ELF-1 (cell line): ENCODE measurements around the gene ZSWIM5.
A peak's percentile ranks its signal among the peaks of the same experiment; 100 is the strongest.
"Not testable (repeated sequence)": the region's sequence is repeated elsewhere in the genome, so short reads cannot be mapped to it uniquely, and the experiment has no call there.

Experiments
- DNase-seq: peaks from one replicate; pipeline ENCODE4 v3.0.0-alpha.2; 2016; ENCODE audit warnings: low read depth, low spot score

The ZSWIM5 gene

DNA sequence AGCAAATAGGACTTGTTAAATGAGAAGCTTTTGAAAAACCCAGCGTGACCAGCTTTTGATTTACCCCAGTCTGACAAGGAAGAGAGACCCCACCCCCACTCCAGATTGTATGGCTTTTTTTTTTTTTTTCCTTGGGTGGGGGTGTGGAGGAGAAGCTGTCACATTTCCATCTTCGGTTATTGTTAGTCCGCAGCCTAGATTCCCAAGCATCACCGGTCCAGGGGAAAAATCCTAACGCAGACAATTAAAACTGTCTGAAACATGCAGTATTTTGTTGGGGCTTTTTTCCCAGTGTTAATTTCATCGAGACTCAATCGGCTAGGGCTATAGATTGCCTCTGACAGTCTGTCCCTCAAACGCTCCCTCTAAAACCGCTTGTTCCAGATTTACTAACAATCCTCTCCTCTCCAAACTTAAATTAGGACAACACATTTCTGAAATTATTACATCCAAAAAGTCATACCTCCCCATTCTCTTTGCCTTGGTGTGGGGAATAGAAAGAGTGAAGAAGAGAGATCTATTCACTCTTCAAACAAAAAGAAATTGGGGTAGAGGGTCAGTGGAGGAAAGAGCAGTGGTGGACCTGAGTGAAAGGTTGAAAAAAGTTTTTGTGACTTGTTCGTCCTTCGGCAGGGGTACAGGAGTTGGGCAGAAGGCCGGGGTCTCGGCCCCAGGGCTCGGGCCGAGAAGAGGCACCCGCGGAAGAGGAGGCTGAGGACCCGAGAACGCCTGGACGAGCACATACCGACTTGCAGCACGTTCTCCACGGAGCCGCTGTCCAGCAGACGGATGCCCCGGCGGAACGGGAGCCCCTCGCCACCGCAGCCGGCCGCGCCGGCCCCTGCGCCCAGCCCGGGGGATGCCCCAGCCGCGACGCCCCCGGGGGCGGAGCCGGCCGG, 1.1 kb downstream of the ZSWIM5 start:
- DNase-seq, result peak; percentile 65

DNA sequence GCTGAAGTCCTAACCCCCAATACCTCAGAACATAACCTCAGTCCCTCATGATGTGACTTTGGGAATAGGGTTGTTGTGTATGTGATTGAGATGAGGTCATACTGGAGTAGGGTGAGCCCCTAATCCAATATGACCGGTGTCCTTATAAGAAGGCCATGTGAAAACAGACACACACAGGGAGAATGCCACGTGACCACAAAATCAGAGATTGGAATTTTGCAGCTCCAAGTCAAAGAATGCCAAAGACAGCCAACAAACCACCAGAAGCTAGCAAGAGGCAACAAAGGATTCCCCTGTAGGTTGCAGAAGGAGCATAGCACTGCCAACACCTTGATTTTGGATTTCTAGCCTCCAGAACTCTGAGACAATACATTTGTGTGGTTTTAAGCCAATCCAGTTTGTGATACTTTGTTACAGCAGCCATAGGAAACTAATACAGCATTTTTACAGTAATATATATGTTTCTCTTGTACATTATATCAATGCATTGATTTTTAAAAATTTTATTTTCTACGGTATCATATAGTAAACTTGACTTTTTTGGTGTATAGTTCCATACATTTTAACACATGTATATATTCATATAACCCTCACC, 5.4 kb downstream of the ZSWIM5 start:
- DNase-seq, result peak; percentile 24

DNA sequence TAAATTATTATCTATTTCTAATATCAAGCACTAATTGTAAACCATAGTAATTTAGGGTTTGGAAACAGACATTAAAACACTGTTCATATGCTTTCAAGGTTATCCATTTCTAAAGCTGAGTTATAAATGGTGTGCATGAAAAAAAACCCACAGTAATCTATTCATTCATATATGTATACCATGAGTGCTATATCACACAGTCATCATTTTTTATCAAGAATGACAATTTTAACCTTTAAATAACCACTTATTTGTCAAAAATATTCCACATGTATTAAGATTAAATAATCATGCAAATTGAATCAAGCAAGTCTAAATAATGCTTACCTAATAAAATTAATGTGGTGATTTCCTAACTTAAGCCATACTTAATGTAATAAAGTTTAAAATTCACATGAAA, 6.0 kb downstream of the ZSWIM5 start:
- no peak for DNase-seq

DNA sequence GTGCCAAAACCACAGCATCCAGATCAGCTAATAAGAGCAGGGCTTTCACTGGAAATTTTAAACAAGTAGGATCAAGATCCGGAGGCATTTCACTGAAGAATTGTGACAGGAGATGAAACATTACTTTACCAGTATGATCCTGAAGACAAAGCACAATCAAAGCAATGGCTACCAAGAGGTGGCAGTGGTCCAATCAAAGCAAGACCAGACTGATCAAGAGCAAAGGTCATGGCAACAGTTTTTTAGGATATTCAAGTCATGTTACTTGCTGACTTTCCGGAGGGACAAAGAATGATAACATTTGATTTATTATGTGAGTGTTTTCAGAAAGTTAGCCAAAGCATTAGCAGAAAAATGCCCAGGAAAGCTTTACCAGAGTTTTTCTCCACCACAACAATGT, 8.2 kb downstream of the ZSWIM5 start:
- DNase-seq, result no peak

DNA sequence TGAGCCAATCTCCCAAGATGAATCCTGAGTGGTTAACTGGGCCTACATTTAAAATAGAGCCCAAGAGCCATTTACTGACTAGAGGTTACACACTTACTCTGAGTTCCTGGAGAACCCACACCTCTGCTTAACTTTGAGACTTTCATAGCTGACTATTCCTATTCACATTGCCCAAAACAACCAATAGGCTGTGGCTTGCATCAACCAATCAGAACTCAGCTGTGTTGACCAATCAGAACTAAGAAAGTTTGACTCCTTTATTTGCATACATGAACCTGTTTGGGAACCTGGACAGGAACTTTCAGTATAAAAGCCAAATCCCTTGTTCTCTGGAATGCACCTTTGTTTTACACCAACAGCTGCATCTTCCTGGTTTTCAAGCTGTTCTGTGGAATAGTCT, 9.5 kb downstream of the ZSWIM5 start:
- no peak for DNase-seq

DNA sequence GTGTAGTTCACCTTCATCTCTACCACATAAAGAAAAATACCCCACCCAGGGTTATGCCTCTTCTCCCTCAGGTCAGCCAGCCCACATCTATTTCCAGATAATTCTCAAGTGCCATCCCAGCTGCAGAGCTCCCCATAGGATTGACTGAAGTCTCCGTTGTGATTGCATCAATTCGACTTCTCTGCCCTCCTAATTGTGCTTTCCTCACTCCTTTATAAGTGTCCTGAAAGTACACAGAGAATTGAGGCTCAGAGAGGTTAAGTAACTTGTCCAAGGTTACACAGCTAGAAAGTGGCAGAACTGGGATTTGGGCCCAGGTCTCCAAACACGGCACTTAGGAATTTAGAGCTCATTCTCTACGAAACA, 15.0 kb downstream of the ZSWIM5 start:
- no peak for DNase-seq

DNA sequence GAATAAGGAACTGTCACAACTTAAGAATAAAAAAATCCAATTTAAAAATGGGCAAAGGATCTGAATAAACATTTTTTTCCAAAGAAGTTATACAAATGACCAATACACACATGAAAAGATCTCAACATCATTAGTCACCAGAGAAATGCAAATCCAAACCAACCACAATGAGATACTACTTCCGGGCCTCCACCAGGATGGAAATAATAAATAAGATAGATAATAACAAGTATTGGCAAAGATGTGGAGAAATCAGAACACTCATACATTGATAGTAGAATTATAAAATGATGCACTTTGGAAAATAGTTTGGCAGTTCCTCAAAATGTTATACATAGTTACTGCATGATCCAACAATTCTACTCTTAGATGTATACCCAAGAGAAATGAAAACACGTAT, 18.7 kb downstream of the ZSWIM5 start:
- no peak for DNase-seq

DNA sequence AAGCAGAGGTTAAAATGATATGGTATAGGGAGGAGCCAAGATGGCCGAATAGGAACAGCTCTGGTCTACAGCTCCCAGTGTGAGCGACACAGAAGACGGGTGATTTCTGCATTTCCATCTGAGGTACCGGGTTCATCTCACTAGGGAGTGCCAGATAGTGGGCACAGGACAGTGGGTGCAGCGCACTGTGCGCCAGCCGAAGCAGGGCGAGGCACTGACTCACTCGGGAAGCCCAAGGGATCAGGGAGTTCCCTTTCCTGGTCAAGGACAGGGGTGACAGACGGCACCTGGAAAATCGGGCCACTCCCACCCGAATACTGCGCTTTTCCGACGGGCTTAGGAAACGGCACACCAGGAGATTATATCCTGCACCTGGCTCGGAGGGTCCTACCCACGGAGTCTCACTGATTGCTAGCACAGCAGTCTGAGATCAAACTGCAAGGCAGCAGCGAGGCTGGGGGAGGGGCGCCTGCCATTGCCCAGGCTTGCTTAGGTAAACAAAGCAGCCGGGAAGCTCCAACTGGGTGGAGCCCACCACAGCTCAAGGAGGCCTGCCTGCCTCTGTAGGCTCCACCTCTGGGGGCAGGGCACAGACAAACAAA, 26.4 kb downstream of the ZSWIM5 start:
- DNase-seq, result not testable (repeated sequence)

DNA sequence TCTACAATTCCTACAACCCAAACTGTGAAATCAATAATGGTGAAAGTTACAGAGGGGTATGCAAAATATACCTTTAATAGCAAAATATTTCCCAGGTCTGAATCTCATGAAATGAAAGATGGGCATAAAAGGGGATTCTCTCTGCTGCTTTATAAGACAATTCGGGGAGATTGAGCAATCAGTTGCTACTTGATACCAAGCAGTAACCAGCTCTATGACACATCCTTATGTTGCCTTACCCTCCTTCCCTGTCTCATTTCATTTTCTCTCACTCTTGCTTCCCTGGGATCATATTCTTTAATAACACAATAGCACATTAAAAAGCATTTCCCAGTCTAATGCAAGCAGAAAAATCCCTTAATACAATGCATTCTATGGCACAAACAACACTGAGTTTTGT, 29.0 kb downstream of the ZSWIM5 start:
- DNase-seq, result no peak

DNA sequence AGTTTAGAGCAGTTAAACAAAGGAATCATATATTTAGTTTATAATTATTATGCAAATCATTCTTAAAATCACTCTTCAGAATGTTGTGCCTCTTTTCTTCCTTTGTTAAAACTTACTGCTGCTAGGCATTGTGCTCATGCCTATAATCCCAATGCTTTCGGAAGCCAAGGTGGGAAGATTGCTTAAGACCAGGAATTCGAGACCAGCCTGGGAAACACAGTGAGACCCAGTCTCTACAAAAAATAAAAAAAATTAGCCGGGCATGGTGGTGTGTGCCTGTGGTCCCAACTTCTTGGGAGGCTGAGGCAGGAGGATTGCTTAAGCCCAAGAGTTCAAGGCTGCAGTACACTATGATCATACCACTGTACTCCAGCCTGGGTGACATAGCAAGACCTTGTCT, 33.6 kb downstream of the ZSWIM5 start:
- no peak for DNase-seq

DNA sequence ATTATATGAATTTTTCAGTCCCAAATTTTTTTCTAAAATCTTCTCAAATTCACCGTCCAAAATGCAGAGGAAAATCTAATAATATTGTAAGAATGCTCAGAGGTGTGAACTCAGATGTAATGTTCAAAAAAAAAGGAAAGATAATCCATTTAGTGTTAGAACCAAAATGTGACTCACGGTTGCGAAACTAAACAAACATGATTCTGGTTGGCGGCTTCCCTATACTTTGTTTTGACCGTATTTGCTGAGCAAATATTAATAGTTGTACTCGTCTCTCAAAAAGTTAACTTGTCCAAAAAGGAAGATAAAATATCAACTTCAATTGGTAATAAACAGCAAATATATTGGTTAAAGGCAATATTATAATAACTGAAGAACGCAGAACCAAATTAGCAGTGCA, 34.4 kb downstream of the ZSWIM5 start:
- no peak for DNase-seq

DNA sequence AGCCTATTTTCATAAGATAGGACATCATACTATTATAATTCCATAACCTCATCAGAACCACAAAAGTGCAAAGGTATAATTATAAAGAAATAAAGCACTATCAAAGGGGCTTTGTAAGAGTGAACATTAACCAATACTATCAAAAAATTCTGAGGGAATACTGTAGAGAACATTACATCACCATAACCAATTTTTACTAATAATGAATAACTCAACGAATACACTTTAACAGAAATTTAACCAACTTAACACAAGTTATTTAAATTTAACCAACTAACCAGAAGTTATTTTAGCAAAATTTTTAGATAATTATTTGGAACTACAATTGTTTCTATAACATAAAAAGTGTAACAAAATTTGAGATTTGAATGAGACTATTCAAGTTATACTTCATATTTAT, 34.8 kb downstream of the ZSWIM5 start:
- no peak for DNase-seq

DNA sequence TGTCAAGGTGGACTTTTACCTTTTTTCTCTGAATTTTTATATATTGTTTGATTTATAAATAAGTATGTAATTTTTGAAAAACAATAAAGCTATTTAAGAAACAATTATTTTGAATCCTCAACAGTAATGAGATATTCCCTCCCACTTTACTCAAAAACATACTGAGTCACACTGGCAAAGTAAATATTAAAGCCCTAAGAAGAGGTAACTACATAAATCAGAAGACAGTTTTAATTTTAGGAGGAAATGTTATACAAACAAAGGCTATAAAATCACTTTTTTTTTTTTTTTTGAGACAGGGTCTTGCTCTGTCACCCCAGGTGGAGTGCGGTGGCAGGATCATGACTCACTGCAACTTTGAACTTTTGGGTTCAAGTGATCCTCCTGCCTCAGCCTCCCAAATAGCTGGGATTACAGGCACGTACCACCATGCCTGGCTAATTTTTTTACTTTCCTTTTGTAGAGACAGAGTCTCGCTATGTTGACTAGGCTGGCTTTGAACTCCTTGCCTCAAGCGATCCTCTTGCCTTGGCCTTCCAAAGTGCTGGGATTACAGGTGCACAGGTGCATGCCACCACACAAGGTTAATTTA, 36.2 kb downstream of the ZSWIM5 start:
- DNase-seq, result no peak

DNA sequence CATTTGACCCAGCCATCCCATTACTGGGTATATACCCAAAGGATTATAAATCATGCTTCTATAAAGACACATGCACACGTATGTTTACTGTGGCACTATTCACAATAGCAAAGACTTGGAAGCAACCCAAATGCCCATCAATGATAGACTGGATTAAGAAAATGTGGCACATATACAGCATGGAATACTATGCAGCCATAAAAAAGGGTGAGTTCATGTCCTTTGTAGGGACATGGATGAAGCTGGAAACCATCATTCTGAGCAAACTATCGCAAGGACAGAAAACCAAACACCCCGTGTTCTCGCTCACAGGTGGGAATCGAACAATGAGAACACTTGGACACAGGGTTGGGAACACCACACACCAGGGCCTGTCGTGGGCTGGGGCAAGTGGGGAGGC, 38.5 kb downstream of the ZSWIM5 start:
- DNase-seq, result not testable (repeated sequence)

DNA sequence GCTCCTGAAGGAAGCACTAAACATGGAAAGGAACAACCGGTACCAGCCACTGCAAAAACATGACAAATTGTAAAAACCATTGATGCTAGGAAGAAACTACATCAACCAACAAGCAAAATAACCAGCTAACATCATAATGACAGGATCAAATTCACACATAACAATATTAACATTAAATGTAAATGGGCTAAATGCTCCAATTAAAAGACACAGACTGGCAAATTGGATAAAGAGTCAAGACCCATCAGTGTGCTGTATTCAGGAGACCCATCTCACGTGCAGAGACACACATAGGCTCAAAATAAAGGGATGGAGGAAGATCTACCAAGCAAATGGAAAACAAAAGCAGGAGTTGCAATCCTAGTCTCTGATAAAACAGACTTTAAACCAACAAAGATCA, 42.1 kb downstream of the ZSWIM5 start:
- DNase-seq, result not testable (repeated sequence)

DNA sequence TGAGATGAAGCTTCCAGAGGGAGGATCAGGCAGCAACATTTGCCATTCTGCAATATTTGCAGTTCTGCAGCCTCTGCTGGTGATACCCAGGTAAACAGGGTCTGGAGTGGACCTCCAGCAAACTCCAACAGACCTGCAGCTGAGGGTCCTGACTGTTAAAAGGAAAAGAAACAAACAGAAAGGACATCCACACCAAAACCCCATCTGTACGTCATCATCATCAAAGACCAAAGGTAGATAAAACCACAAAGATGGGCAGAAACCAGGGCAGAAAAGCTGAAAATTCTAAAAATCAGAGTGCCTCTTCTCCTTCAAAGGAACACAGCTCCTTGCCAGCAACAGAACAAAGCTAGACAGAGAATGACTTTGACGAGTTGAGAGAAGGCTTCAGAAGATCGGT, 43.3 kb downstream of the ZSWIM5 start:
- not testable (repeated sequence) for DNase-seq

DNA sequence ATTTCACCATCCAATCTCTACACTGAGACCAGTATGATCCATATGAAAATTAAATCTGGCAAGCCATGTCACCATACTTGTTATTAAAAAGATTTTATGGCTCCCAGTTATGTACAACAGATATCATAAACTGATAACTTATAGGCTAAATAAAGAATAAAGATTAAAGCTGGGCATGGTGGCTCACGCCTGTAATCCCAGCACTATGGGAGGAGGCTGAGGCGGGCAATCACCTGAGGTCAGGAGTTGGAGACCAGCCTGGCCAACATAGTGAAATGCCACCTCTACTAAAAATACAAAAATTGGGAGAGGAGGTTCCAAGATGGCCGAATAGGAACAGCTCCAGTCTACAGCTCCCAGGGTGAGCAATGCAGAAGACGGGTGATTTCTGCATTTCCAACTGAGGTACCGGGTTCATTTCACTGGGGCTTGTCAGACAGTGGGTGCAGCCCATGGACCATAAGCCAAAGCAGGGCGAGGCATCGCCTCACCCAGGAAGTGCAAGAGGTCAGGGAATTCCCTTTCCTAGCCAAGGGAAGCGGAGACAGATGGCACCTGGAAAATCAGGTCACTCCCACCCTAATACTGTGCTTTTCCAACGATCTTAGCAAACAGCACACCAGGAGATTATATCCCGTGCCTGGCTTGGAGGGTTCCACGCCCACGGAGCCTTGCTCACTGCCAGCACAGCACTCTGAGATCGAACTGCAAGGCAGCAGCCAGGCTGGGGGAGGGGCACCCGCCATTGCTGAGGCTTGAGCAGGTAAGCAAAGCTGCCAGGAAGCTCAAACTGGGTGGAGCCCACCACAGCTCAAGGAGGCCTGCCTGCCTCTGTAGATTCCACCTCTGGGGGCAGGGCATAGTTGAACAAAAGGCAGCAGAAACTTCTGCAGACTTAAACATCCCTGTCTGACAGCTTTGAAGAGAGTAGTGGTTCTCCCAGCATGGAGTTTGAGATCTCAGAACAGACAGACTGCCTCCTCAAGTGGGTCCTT, 44.1 kb downstream of the ZSWIM5 start:
- not testable (repeated sequence) for DNase-seq

DNA sequence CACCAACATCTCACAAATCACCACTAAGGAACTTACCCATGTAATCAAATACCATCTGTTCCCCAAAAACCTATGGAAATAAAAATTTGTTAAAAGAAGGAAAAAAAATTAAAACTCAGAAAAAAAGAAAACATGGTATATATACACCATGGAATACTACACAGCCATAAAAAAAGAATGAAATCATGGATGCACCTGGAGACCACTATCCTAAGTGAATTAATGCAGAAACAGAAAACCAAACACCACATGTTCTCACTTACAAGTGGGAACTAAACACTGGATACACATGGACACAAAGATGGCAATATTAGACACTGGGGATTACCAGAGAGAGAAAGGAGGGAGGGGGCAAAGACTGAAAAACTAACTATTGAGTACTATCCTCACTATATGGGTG, 50.4 kb downstream of the ZSWIM5 start:
- no peak for DNase-seq

DNA sequence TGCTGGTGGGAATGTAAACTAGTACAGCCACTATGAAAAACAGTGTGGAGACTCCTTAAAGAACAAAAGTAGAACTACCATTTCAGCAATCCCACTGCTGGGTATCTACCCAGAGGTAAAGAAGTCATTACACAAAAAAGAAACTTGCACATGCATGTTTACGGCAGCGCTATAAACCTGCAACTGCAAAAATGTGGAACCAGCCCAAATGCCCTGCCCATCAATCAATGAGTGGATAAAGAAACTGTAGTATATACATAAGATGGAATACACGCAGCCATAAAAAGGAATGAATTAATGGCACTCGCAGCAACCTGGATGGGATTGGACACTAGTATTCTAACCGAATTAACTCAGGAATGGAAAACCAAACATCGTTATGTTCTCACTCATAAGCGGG, 51.0 kb downstream of the ZSWIM5 start:
- DNase-seq, result no peak

DNA sequence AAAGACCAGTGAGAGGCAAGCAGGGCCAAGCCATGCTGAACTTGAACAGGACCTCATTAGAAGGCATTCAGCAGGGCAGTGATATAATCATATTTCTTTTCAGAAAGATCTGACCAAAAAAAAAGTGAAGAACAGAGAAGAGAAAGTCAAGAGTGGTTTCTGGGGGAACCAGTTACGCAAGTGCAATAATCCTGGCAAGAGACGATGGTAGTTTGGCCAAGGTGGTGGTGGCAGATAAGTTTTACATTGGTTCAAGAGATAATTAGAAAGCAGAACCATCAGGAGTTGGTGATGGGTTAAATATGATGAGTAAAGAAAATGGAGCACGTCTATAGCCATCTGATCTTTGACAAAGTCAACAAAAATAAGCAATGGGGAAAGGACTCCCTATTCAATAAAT, 54.3 kb downstream of the ZSWIM5 start:
- no peak for DNase-seq

DNA sequence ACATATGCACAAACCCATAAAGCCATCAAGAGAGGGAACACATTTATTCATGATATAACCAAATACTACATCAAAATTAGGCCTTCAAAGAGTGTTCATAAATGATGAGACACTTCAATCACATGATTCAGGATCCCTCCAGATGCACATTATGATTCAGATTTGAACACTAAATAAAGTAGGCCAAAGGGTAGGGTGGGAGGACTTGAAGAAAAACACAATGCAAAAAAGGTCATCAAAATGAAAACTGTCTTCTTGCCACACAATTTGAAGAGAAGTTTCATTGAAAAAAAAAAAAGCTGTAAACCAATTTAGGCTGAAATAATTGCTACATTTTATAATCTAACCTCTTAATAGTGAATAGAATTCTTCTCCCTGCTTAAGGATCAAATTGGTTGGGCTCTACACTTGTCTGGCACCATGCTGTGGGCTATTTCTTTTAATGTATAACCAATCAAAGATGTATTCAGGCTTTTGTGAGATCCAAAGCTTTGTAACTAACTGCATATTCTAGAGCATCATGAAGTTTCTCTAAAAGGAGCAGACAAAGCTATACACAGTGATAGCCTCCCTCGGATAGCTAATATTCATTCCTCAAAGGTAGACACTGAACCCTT, 58.1 kb downstream of the ZSWIM5 start:
- no peak for DNase-seq
